Central memory CD8-positive, alpha-beta T cell (primary cell): ENCODE data around the gene RGS3.

Source experiments
- ATAC-seq: fragments of 150-1000 bp; cut with Tn5 transposase; replicated peaks from 2 replicates; pipeline ENCODE4 v1.10.0; 2022; ENCODE audit warnings: mild to moderate bottlenecking, moderate FRiP score, moderate number of reproducible peaks; ENCODE audit not compliant: poor library complexity, severe bottlenecking; ENCODE audit errors: extremely low read depth
- DNase-seq, 2 donors: peaks; one replicate each; pipeline ENCODE4 v3.0.0; 2021; ENCODE audit warnings: low spot score in 2 of 2
- H3K27ac Mint-ChIP-seq: one replicate; pipeline ENCODE4 v1.8.0; 2022; ENCODE audit warnings: low read depth, mild to moderate bottlenecking, moderate library complexity, mixed read lengths
- H3K27me3 Mint-ChIP-seq: one replicate; pipeline ENCODE4 v1.8.0; 2022; ENCODE audit warnings: mixed read lengths
- H3K36me3 Mint-ChIP-seq: one replicate; pipeline ENCODE4 v1.8.0; 2022; ENCODE audit warnings: mild to moderate bottlenecking, moderate library complexity, mixed read lengths; ENCODE audit not compliant: insufficient read depth
- H3K4me1 Mint-ChIP-seq: one replicate; pipeline ENCODE4 v1.8.0; 2022; ENCODE audit warnings: mixed read lengths
- H3K4me3 Mint-ChIP-seq: one replicate; pipeline ENCODE4 v1.8.0; 2022; ENCODE audit warnings: mild to moderate bottlenecking, moderate library complexity, mixed read lengths
- H3K9me3 Mint-ChIP-seq: one replicate; pipeline ENCODE4 v1.8.0; 2022; ENCODE audit warnings: mixed read lengths

The RGS3 gene

GRCh38 chr9:113609562-113610318 is 146.2 kb downstream of the RGS3 start:
- no peaks in the 10 kb centered on the region for H3K36me3 Mint-ChIP-seq
- DNase-seq (no peak), ATAC-seq (no peak)
- H3K4me1 Mint-ChIP-seq = no peaks in the 10 kb centered on the region
- H3K9me3 Mint-ChIP-seq = no peaks in the 10 kb centered on the region
- H3K4me3 Mint-ChIP-seq = no peak overlapping the region
- no peaks in the 10 kb centered on the region for H3K27me3 Mint-ChIP-seq
- H3K27ac Mint-ChIP-seq = no peak overlapping the region

- no peak for ATAC-seq
- no peaks in the 10 kb centered on the region for H3K27me3 Mint-ChIP-seq
- H3K4me3 Mint-ChIP-seq = no peak overlapping the region
- no peak for DNase-seq
- H3K36me3 Mint-ChIP-seq = no peaks in the 10 kb centered on the region
- no peaks in the 10 kb centered on the region for H3K9me3 Mint-ChIP-seq
- no peaks in the 10 kb centered on the region for H3K4me1 Mint-ChIP-seq
- H3K27ac Mint-ChIP-seq = no peak overlapping the region
Measured at GRCh38 chr9:113611461-113612215, 148.1 kb downstream of the RGS3 start.

- H3K27me3 Mint-ChIP-seq = no peaks in the 10 kb centered on the region
- DNase-seq (no peak), ATAC-seq (no peak)
- no peaks in the 10 kb centered on the region for H3K4me1 Mint-ChIP-seq
- no peaks in the 10 kb centered on the region for H3K9me3 Mint-ChIP-seq
- H3K27ac Mint-ChIP-seq = no peak overlapping the region
- no peaks in the 10 kb centered on the region for H3K36me3 Mint-ChIP-seq
- H3K4me3 Mint-ChIP-seq = no peak overlapping the region
Measured at GRCh38 chr9:113612216-113612747, 148.8 kb downstream of the RGS3 start.

GRCh38 chr9:113612828-113613227 is 149.3 kb downstream of the RGS3 start:
- Mint-ChIP-seq H3K4me1 (no peaks in the 10 kb centered on the region), H3K27ac (no peak overlapping the region), H3K27me3 (no peaks in the 10 kb centered on the region), H3K9me3 (no peaks in the 10 kb centered on the region), H3K36me3 (no peaks in the 10 kb centered on the region), H3K4me3 (no peak overlapping the region)
- ATAC-seq (no peak), DNase-seq (no peak)

GRCh38 chr9:113613815-113614413 is 150.4 kb downstream of the RGS3 start:
- Mint-ChIP-seq H3K9me3 (no peaks in the 10 kb centered on the region), H3K27me3 (peaks cover 3% of the 10 kb centered on the region), H3K4me1 (no peaks in the 10 kb centered on the region), H3K36me3 (no peaks in the 10 kb centered on the region), H3K27ac (no peak overlapping the region), H3K4me3 (no peak overlapping the region)
- no peak for DNase-seq
- no peak for ATAC-seq

- Mint-ChIP-seq H3K4me3 (no peak overlapping the region), H3K27me3 (peaks cover 14% of the 10 kb centered on the region), H3K36me3 (no peaks in the 10 kb centered on the region), H3K9me3 (no peaks in the 10 kb centered on the region), H3K27ac (no peak overlapping the region), H3K4me1 (no peaks in the 10 kb centered on the region)
- DNase-seq (no peak), ATAC-seq (no peak)
Measured at GRCh38 chr9:113614843-113615648, 151.5 kb downstream of the RGS3 start.

- Mint-ChIP-seq H3K4me1 (no peaks in the 10 kb centered on the region), H3K9me3 (no peaks in the 10 kb centered on the region), H3K4me3 (no peak overlapping the region), H3K27ac (no peak overlapping the region), H3K36me3 (no peaks in the 10 kb centered on the region), H3K27me3 (peaks cover 23% of the 10 kb centered on the region)
- no peak for ATAC-seq
- no peak for DNase-seq
Measured at GRCh38 chr9:113616116-113616515, 152.6 kb downstream of the RGS3 start.

- Mint-ChIP-seq H3K9me3 (no peaks in the 10 kb centered on the region), H3K27ac (no peak overlapping the region), H3K4me1 (no peaks in the 10 kb centered on the region), H3K36me3 (no peaks in the 10 kb centered on the region), H3K27me3 (peaks cover 30% of the 10 kb centered on the region), H3K4me3 (no peak overlapping the region)
- ATAC-seq (no peak), DNase-seq (no peak)
Measured at GRCh38 chr9:113616621-113617496, 153.3 kb downstream of the RGS3 start.

GRCh38 chr9:113617550-113617949 is 154.0 kb downstream of the RGS3 start:
- no peaks in the 10 kb centered on the region for H3K4me1 Mint-ChIP-seq

GRCh38 chr9:113618836-113619490 is 155.4 kb downstream of the RGS3 start:
- H3K9me3 Mint-ChIP-seq = no peaks in the 10 kb centered on the region
- H3K27ac Mint-ChIP-seq = no peak overlapping the region
- ATAC-seq (no peak), DNase-seq (no peak)
- no peak overlapping the region for H3K4me3 Mint-ChIP-seq
- H3K36me3 Mint-ChIP-seq = no peaks in the 10 kb centered on the region
- peaks cover 34% of the 10 kb centered on the region for H3K27me3 Mint-ChIP-seq
- no peaks in the 10 kb centered on the region for H3K4me1 Mint-ChIP-seq

More at GRCh38 chr9:113617550-113617949, 154.0 kb downstream of the RGS3 start:
- Mint-ChIP-seq H3K27me3 (peaks cover 34% of the 10 kb centered on the region), H3K27ac (no peak overlapping the region), H3K9me3 (no peaks in the 10 kb centered on the region), H3K4me3 (no peak overlapping the region), H3K36me3 (no peaks in the 10 kb centered on the region)
- ATAC-seq (no peak), DNase-seq (no peak)
